H1 (cell line): ENCODE data around the gene EIF2AK2. TPM values are rescaled to one million over a fixed set of nuclear protein-coding genes. Genes with fewer than 3 reads are reported as not detected.

Experiments used
- CTCF ChIA-PET: fragments of 300-600 bp; sonication (Branson Sonifier 250); formaldehyde crosslinking; loops from one replicate; lab custom pipeline; 2021; ENCODE audit not compliant: partially characterized antibody; lab: Charles Lee
- POLR2A ChIA-PET: fragments of 300-600 bp; sonication (Branson Sonifier 250); formaldehyde crosslinking; loops from one replicate; lab custom pipeline; 2021; ENCODE audit warnings: inconsistent platforms; ENCODE audit not compliant: partially characterized antibody; lab: Charles Lee
- DNase-seq, 2 experiments: peaks; one replicate each; pipeline versions ENCODE4 v3.0.0 to v3.0.0-alpha.2; 2010 to 2022; ENCODE audit warnings: low spot score in 2 of 2, low read depth in 1 of 2, mixed read lengths in 1 of 2
- FAIRE-seq: peaks from 2 replicates; lab custom pipeline; 2011; peaks lifted over from hg19 to GRCh38; lab: Jason Lieb, UNC
- H2AFZ ChIP-seq: 2 replicates; pipeline ENCODE4 v1.8.1; 2012; ENCODE audit warnings: low read length, inconsistent platforms
- H2AK5ac ChIP-seq: 2 replicates; pipeline ENCODE4 v1.6.1; 2013; ENCODE audit warnings: low read depth, low read length
- H2BK120ac ChIP-seq: replicated peaks from 2 replicates; pipeline ENCODE3; 2013; ENCODE audit warnings: low read depth, low read length, inconsistent platforms
- H2BK12ac ChIP-seq: 2 replicates; pipeline ENCODE4 v1.6.1; 2013; ENCODE audit warnings: low read depth, low read length
- H2BK15ac ChIP-seq: 2 replicates; pipeline ENCODE4 v1.6.1; 2013; ENCODE audit warnings: low read length
- H2BK20ac ChIP-seq: 2 replicates; pipeline ENCODE4 v1.6.1; 2013; ENCODE audit warnings: low read length
- H2BK5ac ChIP-seq: 2 replicates; pipeline ENCODE4 v1.6.1; 2013; ENCODE audit warnings: low read depth, low read length
- H3K14ac ChIP-seq: 2 replicates; pipeline ENCODE4 v1.6.1; 2013; ENCODE audit warnings: inconsistent platforms; ENCODE audit not compliant: insufficient read length
- H3K18ac ChIP-seq: 2 replicates; pipeline ENCODE4 v1.6.1; 2013; ENCODE audit warnings: low read length; ENCODE audit errors: extremely low read depth
- H3K23ac ChIP-seq: 2 replicates; pipeline ENCODE4 v1.6.1; 2013; ENCODE audit warnings: inconsistent platforms; ENCODE audit not compliant: insufficient read length
- H3K23me2 ChIP-seq: 2 replicates; pipeline ENCODE4 v1.6.1; 2013; ENCODE audit warnings: low read depth, low read length
- H3K27ac ChIP-seq: 2 replicates; pipeline ENCODE4 v1.6.1; 2011; ENCODE audit warnings: low read depth, low read length, inconsistent platforms
- H3K27me3 ChIP-seq, 4 experiments: replicated peaks in 1 of 4; 1 replicate in 1 of 4; 2 replicates in 3 of 4; pipeline versions ENCODE4 v1.6.1 to v1.8.1; 2011 to 2013; ENCODE audit warnings: low read length in 3 of 4, mild to moderate bottlenecking in 3 of 4, inconsistent platforms in 2 of 4, mixed read lengths in 2 of 4, moderate library complexity in 1 of 4; ENCODE audit not compliant: control insufficient read depth in 3 of 4, insufficient read depth in 3 of 4; ENCODE audit errors: extremely low read depth in 1 of 4
- H3K36me3 ChIP-seq, 4 experiments: 2 replicates each; pipeline versions ENCODE4 v1.6.1 to v1.8.1; 2011 to 2013; ENCODE audit warnings: mild to moderate bottlenecking in 4 of 4, low read length in 3 of 4, moderate library complexity in 2 of 4, control low read depth in 1 of 4, inconsistent platforms in 1 of 4; ENCODE audit not compliant: insufficient read depth in 4 of 4, control insufficient read depth in 2 of 4
- H3K4ac ChIP-seq: replicated peaks from 2 replicates; pipeline ENCODE3; 2013; ENCODE audit warnings: low read length, low read depth, mixed read lengths, inconsistent platforms; ENCODE audit not compliant: insufficient read length
- H3K4me1 ChIP-seq, 4 experiments: replicated peaks in 1 of 4; 1 replicate in 1 of 4; 2 replicates in 3 of 4; pipeline versions ENCODE4 v1.6.1 to v1.8.1; 2011 to 2013; ENCODE audit warnings: low read length in 3 of 4, inconsistent platforms in 2 of 4, mixed read lengths in 1 of 4; ENCODE audit not compliant: insufficient read depth in 4 of 4, control insufficient read depth in 3 of 4
- H3K4me2 ChIP-seq, 2 experiments: 2 replicates each; pipeline versions ENCODE4 v1.6.1 to v1.8.1; 2011 to 2013; ENCODE audit warnings: low read depth in 2 of 2, low read length in 2 of 2, control low read depth in 1 of 2, inconsistent platforms in 1 of 2, mild to moderate bottlenecking in 1 of 2; ENCODE audit not compliant: insufficient read depth in 1 of 2
- H3K4me3 ChIP-seq, 4 experiments: fragments of 200-600, 300-600 bp in 1 of 4; sonication (generic), shearing (Covaris generic), sonication (Bioruptor Twin) in 1 of 4; 2 replicates each; pipeline versions ENCODE4 v1.5.1 to v1.8.1; 2011 to 2016; ENCODE audit warnings: low read length in 4 of 4, low read depth in 3 of 4, control low read depth in 2 of 4, inconsistent platforms in 2 of 4, mild to moderate bottlenecking in 2 of 4, mixed read lengths in 1 of 4, moderate library complexity in 1 of 4; ENCODE audit not compliant: insufficient read depth in 2 of 4; ENCODE audit errors: extremely low read depth in 1 of 4
- H3K56ac ChIP-seq: replicated peaks from 2 replicates; pipeline ENCODE3; 2013; ENCODE audit warnings: low read depth, mild to moderate bottlenecking, mixed read lengths, low read length, inconsistent platforms; ENCODE audit not compliant: insufficient read length
- H3K79me1 ChIP-seq: 2 replicates; pipeline ENCODE4 v1.6.1; 2013; ENCODE audit warnings: low read depth, low read length, control low read depth
- H3K79me2 ChIP-seq, 2 experiments: 2 replicates each; pipeline versions ENCODE4 v1.6.1 to v1.8.1; 2012 to 2013; ENCODE audit warnings: low read length in 2 of 2, mild to moderate bottlenecking in 2 of 2, inconsistent platforms in 1 of 2; ENCODE audit not compliant: insufficient read depth in 2 of 2, control insufficient read depth in 1 of 2
- H3K9ac ChIP-seq, 4 experiments: replicated peaks in 1 of 4; 1 replicate in 1 of 4; 2 replicates in 3 of 4; pipeline versions ENCODE4 v1.6.1 to v1.8.1; 2011 to 2013; ENCODE audit warnings: low read depth in 3 of 4, low read length in 3 of 4, control low read depth in 2 of 4, mild to moderate bottlenecking in 2 of 4, moderate library complexity in 2 of 4, inconsistent platforms in 1 of 4; ENCODE audit errors: extremely low read depth in 1 of 4
- H3K9me3 ChIP-seq, 2 experiments: 2 replicates each; pipeline versions ENCODE4 v1.6.1 to v1.8.1; 2012 to 2013; ENCODE audit warnings: mild to moderate bottlenecking in 2 of 2, moderate library complexity in 2 of 2, control low read depth in 1 of 2, inconsistent platforms in 1 of 2, low read depth in 1 of 2, low read length in 1 of 2, mixed read lengths in 1 of 2; ENCODE audit not compliant: insufficient read depth in 2 of 2
- H4K20me1 ChIP-seq, 2 experiments: replicated peaks in 1 of 2; 2 replicates each; pipeline versions ENCODE3 to v1.8.1; 2011 to 2013; ENCODE audit warnings: inconsistent platforms in 2 of 2, low read length in 2 of 2, mild to moderate bottlenecking in 1 of 2; ENCODE audit not compliant: insufficient read depth in 2 of 2, control insufficient read depth in 1 of 2
- H4K5ac ChIP-seq: 2 replicates; pipeline ENCODE4 v1.6.1; 2013; ENCODE audit warnings: low read length, low read depth, mixed read lengths, inconsistent platforms; ENCODE audit not compliant: insufficient read length
- H4K8ac ChIP-seq: 2 replicates; pipeline ENCODE4 v1.8.0; 2013; ENCODE audit warnings: mild to moderate bottlenecking, moderate library complexity, low read length, inconsistent platforms; ENCODE audit not compliant: insufficient read depth; ENCODE audit errors: extremely low read depth
- H4K91ac ChIP-seq: replicated peaks from 2 replicates; pipeline ENCODE3; 2013; ENCODE audit warnings: low read length, mixed read lengths, inconsistent platforms; ENCODE audit not compliant: insufficient read length
- CREB1 ChIP-seq: IDR thresholded peaks from 2 replicates; pipeline ENCODE4 v1.6.1; 2012; ENCODE audit warnings: inconsistent platforms
- EGR1 ChIP-seq: IDR thresholded peaks from 2 replicates; pipeline ENCODE4 v1.6.1; 2011; ENCODE audit warnings: low read depth, low read length, borderline replicate concordance
- HDAC2 ChIP-seq, 2 experiments: fragments of 300-600 bp in 1 of 2; sonication (generic) in 1 of 2; IDR thresholded peaks; 2 replicates each; pipeline ENCODE4 v1.6.1; 2011 to 2012; ENCODE audit warnings: low read depth in 2 of 2, low read length in 2 of 2, mild to moderate bottlenecking in 2 of 2, moderate library complexity in 2 of 2, borderline replicate concordance in 1 of 2, inconsistent platforms in 1 of 2
- HDAC6 ChIP-seq: IDR thresholded peaks from one replicate; pipeline ENCODE4 v1.7.1; 2012; ENCODE audit warnings: low read depth, mild to moderate bottlenecking, inconsistent platforms, low read length, moderate library complexity
- JUN ChIP-seq: IDR thresholded peaks from 2 replicates; pipeline ENCODE4 v1.6.1; 2011; ENCODE audit warnings: low read depth, mild to moderate bottlenecking, improper control_type of control experiment, low read length
- JUND ChIP-seq: IDR thresholded peaks from 2 replicates; pipeline ENCODE4 v1.6.1; 2011; ENCODE audit warnings: mild to moderate bottlenecking, improper control_type of control experiment, low read length
- NRF1 ChIP-seq: IDR thresholded peaks from 2 replicates; pipeline ENCODE4 v1.6.1; 2011; ENCODE audit warnings: mild to moderate bottlenecking, low read depth, low read length, improper control_type of control experiment
- POLR2AphosphoS5 ChIP-seq: IDR thresholded peaks from 2 replicates; pipeline ENCODE4 v1.6.1; 2011; ENCODE audit warnings: low read depth, low read length
- RAD21 ChIP-seq, 2 experiments: IDR thresholded peaks in 1 of 2; conservative IDR thresholded peaks in 1 of 2; 2 replicates each; pipeline ENCODE4 v1.6.1; 2011; ENCODE audit warnings: low read depth in 2 of 2, low read length in 2 of 2, improper control_type of control experiment in 1 of 2, inconsistent platforms in 1 of 2, mild to moderate bottlenecking in 1 of 2, moderate library complexity in 1 of 2
- SUZ12 ChIP-seq: fragments of 200-600 bp; sonication (generic); IDR thresholded peaks from 2 replicates; pipeline ENCODE4 v1.6.1; 2012; ENCODE audit warnings: mild to moderate bottlenecking, inconsistent platforms, low read length, moderate library complexity, mixed read lengths
- TAF1 ChIP-seq: IDR thresholded peaks from 2 replicates; pipeline ENCODE4 v1.6.1; 2011; ENCODE audit warnings: mild to moderate bottlenecking, low read depth, low read length
- WGBS, 2 experiments: shearing (Covaris generic) in 1 of 2; methylation state at CpG; one replicate each; pipeline versions ENCODE4 v1.1.6 to v1.1.7; 2013 to 2015; ENCODE audit warnings: low lambda C conversion rate in 2 of 2, mixed read lengths in 2 of 2, inconsistent platforms in 1 of 2, low coverage in 1 of 2, missing lambda C conversion rate in 1 of 2; ENCODE audit not compliant: insufficient replicate concordance in 2 of 2, insufficient coverage in 1 of 2, insufficient read length in 1 of 2; ENCODE audit errors: extremely low coverage in 1 of 2, missing lambda C conversion rate in 1 of 2; 5-methylcytosine and 5-hydroxymethylcytosine counted together
- polyA plus RNA-seq, 7 experiments: library from polyadenylated mRNA; depleted of rRNA in 3 of 7; stranded (reverse) in 5 of 7; unstranded in 2 of 7; fragments of >200 nt in 5 of 7; fragments of 200-250 nt in 2 of 7; gene quantifications; 1 replicate in 5 of 7; 2 replicates in 1 of 7; 4 replicates in 1 of 7; pipeline versions ENCODE4 v1.2.1 to v1.2.3, GENCODE V29; 2011 to 2013; ENCODE audit warnings: missing spikeins in 2 of 7, mixed read lengths in 2 of 7
- total RNA-seq: library from RNA; stranded (reverse); fragmentation: NEBNext Ultra II Directional; extraction: Animal tissue kit (Norgen Biotek cat#: 25700); gene quantifications from 2 replicates; pipeline ENCODE4 v1.2.1, GENCODE V29; 2021
- TF ChIP-seq, protein P1 (sequence below), 3 experiments: IDR thresholded peaks; 1 replicate in 2 of 3; 2 replicates in 1 of 3; pipeline versions ENCODE4 v1.5.1 to v1.6.1; 2011; ENCODE audit warnings: low read length in 3 of 3, mild to moderate bottlenecking in 3 of 3, inconsistent platforms in 2 of 3, low read depth in 1 of 3, moderate library complexity in 1 of 3; ENCODE audit not compliant: insufficient read depth in 1 of 3; ENCODE audit errors: control extremely low read depth in 1 of 3

The EIF2AK2 gene
- total and polyA plus RNA-seq, 2 of the 8 experiments (the other 6 are each of a cell fraction or from before 2014, with no cell fraction given): 13.1 to 46.9 TPM

- Histone ChIP-seq H3K4me3 (no peak overlapping the region), H2BK12ac (no peak overlapping the region), H3K4me2 (no peak overlapping the region), H3K79me1 (no peaks in the 10 kb centered on the region), H2AFZ (no peak overlapping the region), H3K79me2 (no peaks in the 10 kb centered on the region), H3K56ac (no peak overlapping the region), H3K9ac (no peak overlapping the region), H2AK5ac (no peak overlapping the region), H3K4me1 (no peaks in the 10 kb centered on the region), H3K23ac (no peak overlapping the region), H4K8ac (no peak overlapping the region), H3K18ac (no peak overlapping the region), H2BK20ac (no peak overlapping the region), H2BK5ac (no peak overlapping the region), H4K91ac (no peak overlapping the region), H2BK15ac (no peak overlapping the region), H3K27me3 (no peaks in the 10 kb centered on the region), H2BK120ac (no peak overlapping the region), H3K9me3 (no peaks in the 10 kb centered on the region), H3K4ac (no peak overlapping the region), H3K14ac (no peak overlapping the region), H3K23me2 (no peaks in the 10 kb centered on the region), H3K27ac (no peak overlapping the region), H4K5ac (no peak overlapping the region), H4K20me1 (no peaks in the 10 kb centered on the region), H3K36me3 (peaks cover 0 to 6% (median 0%) of the 10 kb centered on the region in 4 experiments; a peak in 2 of 8 replicates)
- no peak for FAIRE-seq
- ChIA-PET CTCF (no interaction called here), POLR2A (interaction anchor here (1.4 kb wide), 1 partner anchor 11 kb away, joined by 3 read pairs; no protein-coding TSS in a partner anchor)
- WGBS, 2 experiments: 83% methylated on average over 1 of the region's 1 CpG; no CpG with 5 or more reads in 1 of the 2 experiments
- no peak for DNase-seq
- TF ChIP-seq JUN: no peak
- no peak for TF ChIP-seq POLR2AphosphoS5
- TF ChIP-seq RAD21 (IDR thresholded peaks at IDR 0.05 in 1 of 2, conservative IDR thresholded peaks at IDR 0.05 in 1 of 2; ENCODE audit: low read depth in 2 of 2, low read length in 2 of 2): no peak
- TF ChIP-seq HDAC6: no peak
- no peak for TF ChIP-seq HDAC2 (IDR thresholded peaks at IDR 0.05; ENCODE audit: borderline replicate concordance in 1 of 2, low read depth in 2 of 2, low read length in 2 of 2)
- no peak for TF ChIP-seq JUND
- no peak for TF ChIP-seq NRF1
- TF ChIP-seq CREB1: no peak
- TF ChIP-seq SUZ12: no peak
- TF ChIP-seq TAF1: no peak
- TF ChIP-seq EGR1: no peak
- TF ChIP-seq, protein P1, sequence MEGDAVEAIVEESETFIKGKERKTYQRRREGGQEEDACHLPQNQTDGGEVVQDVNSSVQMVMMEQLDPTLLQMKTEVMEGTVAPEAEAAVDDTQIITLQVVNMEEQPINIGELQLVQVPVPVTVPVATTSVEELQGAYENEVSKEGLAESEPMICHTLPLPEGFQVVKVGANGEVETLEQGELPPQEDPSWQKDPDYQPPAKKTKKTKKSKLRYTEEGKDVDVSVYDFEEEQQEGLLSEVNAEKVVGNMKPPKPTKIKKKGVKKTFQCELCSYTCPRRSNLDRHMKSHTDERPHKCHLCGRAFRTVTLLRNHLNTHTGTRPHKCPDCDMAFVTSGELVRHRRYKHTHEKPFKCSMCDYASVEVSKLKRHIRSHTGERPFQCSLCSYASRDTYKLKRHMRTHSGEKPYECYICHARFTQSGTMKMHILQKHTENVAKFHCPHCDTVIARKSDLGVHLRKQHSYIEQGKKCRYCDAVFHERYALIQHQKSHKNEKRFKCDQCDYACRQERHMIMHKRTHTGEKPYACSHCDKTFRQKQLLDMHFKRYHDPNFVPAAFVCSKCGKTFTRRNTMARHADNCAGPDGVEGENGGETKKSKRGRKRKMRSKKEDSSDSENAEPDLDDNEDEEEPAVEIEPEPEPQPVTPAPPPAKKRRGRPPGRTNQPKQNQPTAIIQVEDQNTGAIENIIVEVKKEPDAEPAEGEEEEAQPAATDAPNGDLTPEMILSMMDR (IDR thresholded peaks at IDR 0.05; ENCODE audit: control extremely low read depth in 1 of 3, insufficient read depth in 1 of 3, low read depth in 1 of 3, low read length in 3 of 3): no peak
These were observed 60.2 kb downstream of the EIF2AK2 start for GRCh38 chr2:37096568-37096967.
